ENCODE results near the gene CDC26.
"Not testable (repeated sequence)": the region's sequence is repeated elsewhere in the genome, so short reads cannot be mapped to it uniquely, and the experiment has no call there.

Gene CDC26

GRCh38 chr9:113237026-113237425, 38.3 kb downstream of the CDC26 start:
- no peak overlapping the region for H3K9ac ChIP-seq (ENCODE audit: low read depth, low read length)
- no peak overlapping the region for H3K4me3 ChIP-seq (ENCODE audit: low read length)

DNA sequence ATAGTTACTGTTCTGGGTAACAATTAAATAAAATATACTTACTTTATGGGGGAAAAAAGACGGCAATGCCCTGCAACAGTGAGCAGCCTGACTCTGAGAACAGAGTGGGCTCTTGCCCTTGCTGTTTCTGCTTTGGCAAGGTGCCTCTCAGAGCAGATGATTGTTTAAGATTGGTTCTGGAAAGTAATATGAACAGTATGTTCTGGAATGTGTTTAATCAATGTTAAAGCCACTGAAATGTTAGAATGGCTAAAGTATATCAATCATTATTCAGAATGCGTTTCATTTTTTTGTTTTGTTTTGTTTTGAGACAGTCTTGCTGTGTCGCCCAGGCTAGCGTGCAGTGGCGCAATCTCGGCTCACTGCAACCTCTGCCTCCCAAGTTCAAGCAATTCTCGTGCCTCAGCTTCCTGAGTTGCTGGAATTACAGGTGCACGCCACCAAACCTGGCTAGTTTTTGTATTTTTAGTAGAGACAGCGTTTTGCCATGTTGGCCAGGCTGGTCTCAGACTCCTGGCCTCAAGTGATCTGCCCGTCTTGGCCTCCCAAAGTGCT, 39.6 kb downstream of the CDC26 start:
- not testable (repeated sequence) for H3K36me3 ChIP-seq (ENCODE audit: insufficient read depth, low read length); H3K27me3 ChIP-seq (ENCODE audit: control insufficient read depth, insufficient read depth, low read length); H3K9ac ChIP-seq (ENCODE audit: low read depth, low read length); H3K4me2 ChIP-seq (ENCODE audit: low read length); H3K4me1 ChIP-seq (ENCODE audit: control insufficient read depth, insufficient read depth, low read length); H3K9me3 ChIP-seq (replicated peaks; ENCODE audit: low read length); H3K4me3 ChIP-seq (ENCODE audit: low read length)

More at GRCh38 chr9:113237026-113237425, 38.3 kb downstream of the CDC26 start:
- Histone ChIP-seq H3K9me3 (replicated peaks; ENCODE audit: low read length) (no peaks in the 10 kb centered on the region), H3K27me3 (ENCODE audit: control insufficient read depth, insufficient read depth, low read length) (no peaks in the 10 kb centered on the region), H3K36me3 (ENCODE audit: insufficient read depth, low read length) (no peaks in the 10 kb centered on the region), H3K4me2 (ENCODE audit: low read length) (no peak overlapping the region), H3K4me1 (ENCODE audit: control insufficient read depth, insufficient read depth, low read length) (no peaks in the 10 kb centered on the region)

GRCh38 chr9:113231701-113232100, 43.7 kb downstream of the CDC26 start:
- Histone ChIP-seq H3K27me3 (ENCODE audit: control insufficient read depth, insufficient read depth, low read length) (no peaks in the 10 kb centered on the region), H3K4me2 (ENCODE audit: low read length) (no peak overlapping the region), H3K9ac (ENCODE audit: low read depth, low read length) (no peak overlapping the region), H3K4me1 (ENCODE audit: control insufficient read depth, insufficient read depth, low read length) (no peaks in the 10 kb centered on the region), H3K4me3 (ENCODE audit: low read length) (no peak overlapping the region), H3K36me3 (ENCODE audit: insufficient read depth, low read length) (peaks cover 6% of the 10 kb centered on the region), H3K9me3 (replicated peaks; ENCODE audit: low read length) (no peaks in the 10 kb centered on the region)

DNA sequence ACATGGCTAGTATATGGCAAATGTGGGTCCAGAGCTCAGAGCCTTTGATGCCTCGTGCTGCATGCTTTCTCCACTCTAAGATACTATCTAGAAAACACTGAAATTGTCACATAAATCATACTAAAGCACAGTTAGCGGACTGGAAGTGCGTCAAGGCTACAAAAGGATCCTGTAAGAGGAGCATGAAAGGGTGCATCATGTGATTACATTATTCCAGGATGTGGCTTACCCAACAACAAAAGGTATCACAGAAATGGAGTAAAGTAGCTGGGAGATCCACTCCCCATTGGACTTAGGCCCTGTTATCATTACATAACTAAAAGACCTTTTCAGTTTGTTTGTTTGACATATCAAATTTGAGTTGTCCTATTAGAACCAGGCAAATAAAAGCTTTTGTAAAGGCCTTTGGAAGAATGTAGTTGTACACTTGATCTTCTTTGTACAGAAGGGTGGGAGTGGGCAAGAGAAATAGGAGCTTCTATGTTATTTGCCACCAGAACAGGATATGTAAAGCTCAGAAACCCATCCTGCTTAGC, 47.2 kb downstream of the CDC26 start:
- Histone ChIP-seq H3K9me3 (replicated peaks; ENCODE audit: low read length) (no peaks in the 10 kb centered on the region), H3K36me3 (ENCODE audit: insufficient read depth, low read length) (peaks cover 6% of the 10 kb centered on the region), H3K9ac (ENCODE audit: low read depth, low read length) (no peak overlapping the region), H3K27me3 (ENCODE audit: control insufficient read depth, insufficient read depth, low read length) (no peaks in the 10 kb centered on the region), H3K4me3 (ENCODE audit: low read length) (no peak overlapping the region), H3K4me2 (ENCODE audit: low read length) (no peak overlapping the region), H3K4me1 (ENCODE audit: control insufficient read depth, insufficient read depth, low read length) (peaks cover 10% of the 10 kb centered on the region)

DNA sequence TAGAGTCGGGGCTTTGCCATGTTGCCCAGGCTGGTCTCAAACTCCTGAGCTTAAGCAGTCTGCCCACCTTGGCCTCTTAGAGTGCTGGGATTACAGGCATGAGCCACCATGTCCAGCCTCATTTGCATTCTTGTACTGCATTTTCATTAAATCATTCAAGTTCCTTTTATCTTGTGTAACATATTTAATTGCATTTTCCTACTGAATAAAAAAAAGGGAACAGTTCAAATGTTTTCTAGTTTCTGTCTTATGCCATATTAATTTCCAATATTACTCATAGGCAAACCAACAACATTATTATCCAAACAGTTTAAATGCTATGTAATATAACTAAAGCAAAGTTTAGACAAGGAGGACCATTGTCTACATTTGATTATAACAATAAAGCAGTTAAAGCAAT, 47.9 kb downstream of the CDC26 start:
- H3K4me1 ChIP-seq (ENCODE audit: control insufficient read depth, insufficient read depth, low read length), result peaks cover 13% of the 10 kb centered on the region
- H3K4me2 ChIP-seq (ENCODE audit: low read length), result no peak overlapping the region
- no peak overlapping the region for H3K9ac ChIP-seq (ENCODE audit: low read depth, low read length)
- no peaks in the 10 kb centered on the region for H3K9me3 ChIP-seq (replicated peaks; ENCODE audit: low read length)
- no peak overlapping the region for H3K4me3 ChIP-seq (ENCODE audit: low read length)
- no peaks in the 10 kb centered on the region for H3K27me3 ChIP-seq (ENCODE audit: control insufficient read depth, insufficient read depth, low read length)
- H3K36me3 ChIP-seq (ENCODE audit: insufficient read depth, low read length), result peaks cover 6% of the 10 kb centered on the region

DNA sequence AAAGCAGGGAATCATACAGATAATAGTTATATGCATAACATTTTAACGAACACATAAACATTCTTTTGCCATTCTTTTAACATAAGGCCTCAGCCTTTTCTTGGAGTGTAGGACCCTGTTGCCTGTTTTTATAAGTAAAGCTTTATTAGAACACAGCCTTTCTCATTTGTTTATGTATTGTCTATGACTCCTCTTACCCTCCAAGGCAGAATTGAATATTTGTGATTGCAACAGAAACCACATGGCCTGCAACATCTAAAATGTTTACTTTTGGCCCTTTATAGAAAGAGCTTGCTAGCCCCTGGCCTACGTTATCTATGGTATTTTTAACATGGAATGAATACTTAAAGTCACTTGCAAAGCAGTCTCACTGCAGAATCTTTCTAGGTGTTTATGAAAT, 51.4 kb downstream of the CDC26 start:
- peaks cover 6% of the 10 kb centered on the region for H3K36me3 ChIP-seq (ENCODE audit: insufficient read depth, low read length)
- no peaks in the 10 kb centered on the region for H3K9me3 ChIP-seq (replicated peaks; ENCODE audit: low read length)
- no peak overlapping the region for H3K9ac ChIP-seq (ENCODE audit: low read depth, low read length)
- peaks cover 33% of the 10 kb centered on the region for H3K4me1 ChIP-seq (ENCODE audit: control insufficient read depth, insufficient read depth, low read length)
- H3K27me3 ChIP-seq (ENCODE audit: control insufficient read depth, insufficient read depth, low read length), result no peaks in the 10 kb centered on the region
- no peak overlapping the region for H3K4me2 ChIP-seq (ENCODE audit: low read length)
- H3K4me3 ChIP-seq (ENCODE audit: low read length), result no peak overlapping the region

DNA sequence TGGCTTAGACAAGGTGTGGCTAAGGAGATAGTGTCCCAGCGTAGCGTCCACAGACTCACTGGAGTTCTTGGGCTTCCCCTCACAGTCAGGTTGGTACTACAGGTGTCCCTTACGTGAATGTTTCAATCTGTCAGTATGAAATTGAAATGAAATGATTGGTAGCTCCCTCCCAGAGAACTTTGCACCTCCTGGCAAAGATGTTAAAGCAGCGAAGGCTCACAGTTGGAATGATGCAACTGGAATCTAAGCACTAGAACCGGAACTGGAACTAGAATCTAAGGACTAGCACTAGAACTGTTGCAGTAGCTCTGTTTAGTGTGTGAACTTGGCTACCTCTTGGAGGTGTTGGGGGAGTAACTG, 52.9 kb downstream of the CDC26 start:
- H3K27me3 ChIP-seq (ENCODE audit: control insufficient read depth, insufficient read depth, low read length), result no peaks in the 10 kb centered on the region
- H3K36me3 ChIP-seq (ENCODE audit: insufficient read depth, low read length), result no peaks in the 10 kb centered on the region
- H3K4me1 ChIP-seq (ENCODE audit: control insufficient read depth, insufficient read depth, low read length), result peaks cover 34% of the 10 kb centered on the region
- H3K4me2 ChIP-seq (ENCODE audit: low read length), result peak overlapping the region; percentile 90
- peak overlapping the region; percentile 91 for H3K9ac ChIP-seq (ENCODE audit: low read depth, low read length)
- H3K9me3 ChIP-seq (replicated peaks; ENCODE audit: low read length), result no peaks in the 10 kb centered on the region
- H3K4me3 ChIP-seq (ENCODE audit: low read length), result peak overlapping the region; percentile 91

GRCh38 chr9:113221800-113222481, 53.4 kb downstream of the CDC26 start:
- no peaks in the 10 kb centered on the region for H3K36me3 ChIP-seq (ENCODE audit: insufficient read depth, low read length)
- no peaks in the 10 kb centered on the region for H3K27me3 ChIP-seq (ENCODE audit: control insufficient read depth, insufficient read depth, low read length)
- peak overlapping the region; percentile 90 for H3K4me2 ChIP-seq (ENCODE audit: low read length)
- H3K9ac ChIP-seq (ENCODE audit: low read depth, low read length), result peak overlapping the region; percentile 91
- H3K4me3 ChIP-seq (ENCODE audit: low read length), result peak overlapping the region; percentile 91
- peaks cover 34% of the 10 kb centered on the region for H3K4me1 ChIP-seq (ENCODE audit: control insufficient read depth, insufficient read depth, low read length)
- H3K9me3 ChIP-seq (replicated peaks; ENCODE audit: low read length), result no peaks in the 10 kb centered on the region

- Histone ChIP-seq H3K4me3 (ENCODE audit: low read length) (peak within 1 kb of the TSS; percentile 91), H3K36me3 (ENCODE audit: insufficient read depth, low read length) (no peaks in the 10 kb centered on the region), H3K9me3 (replicated peaks; ENCODE audit: low read length) (no peaks in the 10 kb centered on the region), H3K9ac (ENCODE audit: low read depth, low read length) (peak within 1 kb of the TSS; percentile 91), H3K4me1 (ENCODE audit: control insufficient read depth, insufficient read depth, low read length) (peaks cover 29% of the 10 kb centered on the region), H3K4me2 (ENCODE audit: low read length) (peak within 1 kb of the TSS; percentile 94), H3K27me3 (ENCODE audit: control insufficient read depth, insufficient read depth, low read length) (no peaks in the 10 kb centered on the region)
These were observed 54.2 kb downstream of the CDC26 start, which contains the start of the genes FKBP15 and SLC31A1 for GRCh38 chr9:113221003-113221799. FKBP15 (minus strand) TSS chr9:113221277; CDS start chr9:113221243, 34 bp downstream. SLC31A1 (plus strand) TSS chr9:113221544; CDS start chr9:113256149, 34,605 bp downstream.

DNA sequence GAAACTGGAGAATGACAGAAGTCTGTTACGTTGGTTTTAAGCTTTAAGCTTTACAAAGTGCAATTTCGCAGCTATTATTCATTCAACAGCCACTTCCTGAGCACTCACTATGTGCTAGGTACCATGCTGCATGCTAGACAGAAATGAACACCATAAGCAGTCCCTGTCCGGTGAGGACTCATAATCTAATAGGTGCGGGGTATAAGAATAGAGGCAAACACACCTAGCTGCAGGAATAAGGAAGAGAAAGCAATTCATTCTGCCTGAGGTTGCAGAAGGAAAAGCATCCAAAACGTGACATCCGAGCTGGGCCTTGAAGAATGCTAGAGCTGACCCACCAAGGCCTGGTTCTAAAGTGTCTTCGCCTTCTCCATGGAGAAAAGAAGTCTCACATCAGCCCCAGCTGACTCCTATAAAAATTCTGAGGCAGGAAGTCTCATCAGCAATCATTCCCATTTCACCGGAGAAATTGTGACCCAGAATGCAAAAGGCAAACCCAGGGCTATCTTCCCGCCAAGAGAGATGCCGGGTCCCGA, 54.8 kb downstream of the CDC26 start:
- peak overlapping the region; percentile 91 for H3K4me3 ChIP-seq (ENCODE audit: low read length)
- no peaks in the 10 kb centered on the region for H3K9me3 ChIP-seq (replicated peaks; ENCODE audit: low read length)
- peak overlapping the region; percentile 94 for H3K4me2 ChIP-seq (ENCODE audit: low read length)
- H3K36me3 ChIP-seq (ENCODE audit: insufficient read depth, low read length), result no peaks in the 10 kb centered on the region
- H3K4me1 ChIP-seq (ENCODE audit: control insufficient read depth, insufficient read depth, low read length), result peaks cover 24% of the 10 kb centered on the region
- peak overlapping the region; percentile 91 for H3K9ac ChIP-seq (ENCODE audit: low read depth, low read length)
- H3K27me3 ChIP-seq (ENCODE audit: control insufficient read depth, insufficient read depth, low read length), result no peaks in the 10 kb centered on the region

- peak overlapping the region; percentile 94 for H3K4me2 ChIP-seq (ENCODE audit: low read length)
- no peaks in the 10 kb centered on the region for H3K36me3 ChIP-seq (ENCODE audit: insufficient read depth, low read length)
- H3K9me3 ChIP-seq (replicated peaks; ENCODE audit: low read length), result no peaks in the 10 kb centered on the region
- peaks cover 24% of the 10 kb centered on the region for H3K4me1 ChIP-seq (ENCODE audit: control insufficient read depth, insufficient read depth, low read length)
- peak overlapping the region; percentile 91 for H3K9ac ChIP-seq (ENCODE audit: low read depth, low read length)
- peak overlapping the region; percentile 91 for H3K4me3 ChIP-seq (ENCODE audit: low read length)
- no peaks in the 10 kb centered on the region for H3K27me3 ChIP-seq (ENCODE audit: control insufficient read depth, insufficient read depth, low read length)
These were observed 55.4 kb downstream of the CDC26 start for GRCh38 chr9:113219969-113220368.

Measured in skeletal muscle satellite cell (primary cell).